Stimulated activated CD8-positive, alpha-beta memory T cell treated with anti-CD3 and anti-CD28 coated beads, Interleukin-12 subunit alpha, Interleukin-12 subunit beta, amount 100 ng/mL, for 1 hour (primary cell): ENCODE data around the gene B4GALT5.
A peak's percentile ranks its signal among the peaks of the same experiment; 100 is the strongest.
"Not testable (repeated sequence)": the region's sequence is repeated elsewhere in the genome, so short reads cannot be mapped to it uniquely, and the experiment has no call there.

ENCODE experiments used
- DNase-seq: peaks from one replicate; pipeline ENCODE4 v3.0.0-alpha.2; 2020; ENCODE audit warnings: low read depth

The B4GALT5 gene

GRCh38 chr20:49628280-49628679 is 85.4 kb downstream of the B4GALT5 start:
- DNase-seq: not testable (repeated sequence)

- no peak for DNase-seq
Observed at GRCh38 chr20:49627329-49627761, 86.3 kb downstream of the B4GALT5 start.

GRCh38 chr20:49624988-49625387 is 88.7 kb downstream of the B4GALT5 start:
- DNase-seq: not testable (repeated sequence)

GRCh38 chr20:49624317-49624716 is 89.4 kb downstream of the B4GALT5 start:
- DNase-seq: no peak

- no peak for DNase-seq
Observed at GRCh38 chr20:49622243-49622642, 91.4 kb downstream of the B4GALT5 start.

- no peak for DNase-seq
Observed at GRCh38 chr20:49620364-49621240, 93.1 kb downstream of the B4GALT5 start.

GRCh38 chr20:49619113-49620048 is 94.3 kb downstream of the B4GALT5 start:
- DNase-seq: no peak

GRCh38 chr20:49618289-49618688 is 95.4 kb downstream of the B4GALT5 start:
- DNase-seq: no peak

GRCh38 chr20:49617394-49617793 is 96.3 kb downstream of the B4GALT5 start:
- DNase-seq: not testable (repeated sequence)

GRCh38 chr20:49616154-49617007 is 97.3 kb downstream of the B4GALT5 start:
- DNase-seq: no peak

- no peak for DNase-seq
Observed at GRCh38 chr20:49615401-49616153, 98.1 kb downstream of the B4GALT5 start.

GRCh38 chr20:49615051-49615400 is 98.7 kb downstream of the B4GALT5 start:
- not testable (repeated sequence) for DNase-seq

GRCh38 chr20:49614338-49615050 is 99.2 kb downstream of the B4GALT5 start:
- DNase-seq: no peak

- DNase-seq: no peak
Observed at GRCh38 chr20:49612127-49612738, 101.4 kb downstream of the B4GALT5 start.

GRCh38 chr20:49611539-49612126 is 102.0 kb downstream of the B4GALT5 start:
- not testable (repeated sequence) for DNase-seq

GRCh38 chr20:49610691-49611538 is 102.8 kb downstream of the B4GALT5 start:
- no peak for DNase-seq

- DNase-seq: peak; percentile 60
Observed at GRCh38 chr20:49608752-49609670, 104.7 kb downstream of the B4GALT5 start.
